Astrocyte of the cerebellum (primary cell): ENCODE results near the gene BACE1.

Experiments
- DNase-seq: peaks from one replicate; pipeline ENCODE4 v3.0.0-alpha.2; 2011; ENCODE audit warnings: low read depth
- H3K4me3 ChIP-seq: 2 replicates; pipeline ENCODE4 v1.5.1; 2011; ENCODE audit warnings: mild to moderate bottlenecking, low read depth, low read length, moderate library complexity
- CTCF ChIP-seq: IDR thresholded peaks from 2 replicates; pipeline ENCODE4 v1.5.1; 2012; ENCODE audit warnings: low read length, low read depth, moderate library complexity, mild to moderate bottlenecking; ENCODE audit errors: missing control alignments
- in situ Hi-C: cut with HindIII; loops from 2 replicates; pipeline ENCODE4 v1.10.0; 2017; ENCODE audit warnings: low sequenced_read_pairs

The BACE1 gene

GRCh38 chr11:117289795-117290194, 26.3 kb downstream of the BACE1 start:
- in situ Hi-C loops: no loop called here
- H3K4me3 ChIP-seq: no peak overlapping the region
- DNase-seq: no peak
- no peak for TF ChIP-seq CTCF

GRCh38 chr11:117287668-117288067, 28.4 kb downstream of the BACE1 start:
- no peak for TF ChIP-seq CTCF
- no peak for DNase-seq
- no peak overlapping the region for H3K4me3 ChIP-seq
- in situ Hi-C loops: no loop called here

- no peak overlapping the region for H3K4me3 ChIP-seq
- no peak for DNase-seq
- in situ Hi-C loops: no loop called here
- TF ChIP-seq CTCF: no peak
These were observed 29.5 kb downstream of the BACE1 start for GRCh38 chr11:117286588-117286987.

GRCh38 chr11:117284053-117284452, 32.0 kb downstream of the BACE1 start:
- H3K4me3 ChIP-seq: no peak overlapping the region
- DNase-seq: no peak
- TF ChIP-seq CTCF: no peak
- in situ Hi-C loops: no loop called here

- no peak for TF ChIP-seq CTCF
- H3K4me3 ChIP-seq: no peak overlapping the region
- no peak for DNase-seq
- in situ Hi-C loops: no loop called here
These were observed 33.1 kb downstream of the BACE1 start for GRCh38 chr11:117282956-117283355.

- TF ChIP-seq CTCF: no peak
- no peak for DNase-seq
- in situ Hi-C loops: no loop called here
- H3K4me3 ChIP-seq: no peak overlapping the region
These were observed 34.2 kb downstream of the BACE1 start for GRCh38 chr11:117281869-117282268.

GRCh38 chr11:117281159-117281558, 34.9 kb downstream of the BACE1 start:
- no peak overlapping the region for H3K4me3 ChIP-seq
- peak; percentile 91 for DNase-seq
- in situ Hi-C loops: no loop called here
- no peak for TF ChIP-seq CTCF
